DOHH2 (cell line): ENCODE measurements around the gene SLCO3A1.

Source experiments
- CTCF ChIP-seq: fragments of 200-600 bp; sonication (generic); IDR thresholded peaks from one replicate; pipeline ENCODE4 v1.5.1; 2014; ENCODE audit warnings: antibody characterized with exemption, mild to moderate bottlenecking, low read depth, low read length; ENCODE audit not compliant: poor library complexity, severe bottlenecking
- EZH2phosphoT487 ChIP-seq: fragments of 200-600 bp; sonication (generic); IDR thresholded peaks from 2 replicates; pipeline ENCODE4 v1.6.1; 2017; ENCODE audit warnings: borderline replicate concordance, mild to moderate bottlenecking, antibody characterized with exemption, low read length, moderate library complexity, mixed read lengths

- no peak for TF ChIP-seq EZH2phosphoT487
- no peak for TF ChIP-seq CTCF
Observed at GRCh38 chr15:91862891-91863504, 9.5 kb downstream of the SLCO3A1 start.
